Effector memory CD8-positive, alpha-beta T cell (primary cell): Measurements from ENCODE around the gene HEATR9.
A peak's percentile ranks its signal among the peaks of the same experiment; 100 is the strongest.
"Not testable (repeated sequence)": the region's sequence is repeated elsewhere in the genome, so short reads cannot be mapped to it uniquely, and the experiment has no call there.

ENCODE experiments used
- ATAC-seq: fragments of 150-1000 bp; cut with Tn5 transposase; replicated peaks from 2 replicates; pipeline ENCODE4 v1.10.0; 2021; ENCODE audit warnings: mild to moderate bottlenecking, moderate library complexity
- DNase-seq, 3 experiments: peaks; one replicate each; pipeline ENCODE4 v3.0.0; 2021
- H3K27ac Mint-ChIP-seq, 2 donors: one replicate each; pipeline ENCODE4 v1.8.0; 2022; ENCODE audit warnings: mild to moderate bottlenecking in 2 of 2, mixed read lengths in 2 of 2, moderate library complexity in 2 of 2
- H3K27me3 Mint-ChIP-seq, 2 donors: one replicate each; pipeline ENCODE4 v1.8.0; 2022; ENCODE audit warnings: mixed read lengths in 2 of 2
- H3K36me3 Mint-ChIP-seq: one replicate; pipeline ENCODE4 v1.8.0; 2022; ENCODE audit warnings: mild to moderate bottlenecking, moderate library complexity, mixed read lengths; ENCODE audit not compliant: insufficient read depth
- H3K4me1 Mint-ChIP-seq, 2 donors: one replicate each; pipeline ENCODE4 v1.8.0; 2022; ENCODE audit warnings: low read depth in 2 of 2, mixed read lengths in 2 of 2
- H3K4me3 Mint-ChIP-seq, 2 donors: one replicate each; pipeline ENCODE4 v1.8.0; 2022; ENCODE audit warnings: mild to moderate bottlenecking in 2 of 2, mixed read lengths in 2 of 2, moderate library complexity in 2 of 2
- H3K9me3 Mint-ChIP-seq, 2 donors: one replicate each; pipeline ENCODE4 v1.8.0; 2022; ENCODE audit warnings: mixed read lengths in 2 of 2

Gene HEATR9

DNA sequence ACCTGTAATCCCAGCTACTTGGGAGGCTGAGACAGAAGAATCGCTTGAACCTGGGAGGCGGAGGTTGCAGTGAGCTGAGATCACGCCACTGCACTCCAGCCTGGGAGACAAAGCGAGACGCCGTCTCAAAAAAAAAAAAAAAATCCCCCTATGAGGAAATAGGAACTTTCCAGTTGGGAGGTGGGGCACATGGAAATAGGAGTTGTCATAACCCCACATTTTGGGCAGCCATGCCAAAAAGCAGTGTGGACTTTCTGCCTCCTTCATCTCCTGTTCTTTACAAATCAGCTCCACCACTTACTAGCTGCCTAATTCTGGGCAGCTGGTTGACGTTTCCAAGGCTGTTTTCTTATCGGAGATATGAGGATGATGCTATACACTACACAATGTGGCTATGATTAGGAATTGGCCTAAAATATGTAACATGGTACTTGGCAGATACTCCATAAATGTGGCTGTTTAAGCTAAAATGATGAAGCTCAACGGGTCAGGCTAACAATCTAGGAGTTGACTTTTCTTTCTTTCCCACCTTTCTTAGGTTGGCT, 33.0 kb upstream of the HEATR9 start:
- Mint-ChIP-seq H3K4me3 (peak overlapping the region; percentile 78), H3K27ac (peak overlapping the region; percentile 95 to 97), H3K36me3 (peaks cover 4% of the 10 kb centered on the region), H3K9me3 (no peaks in the 10 kb centered on the region), H3K27me3 (no peaks in the 10 kb centered on the region), H3K4me1 (peaks cover 54 to 60% of the 10 kb centered on the region in 2 donors)
- no peak for DNase-seq
- no peak for ATAC-seq

DNA sequence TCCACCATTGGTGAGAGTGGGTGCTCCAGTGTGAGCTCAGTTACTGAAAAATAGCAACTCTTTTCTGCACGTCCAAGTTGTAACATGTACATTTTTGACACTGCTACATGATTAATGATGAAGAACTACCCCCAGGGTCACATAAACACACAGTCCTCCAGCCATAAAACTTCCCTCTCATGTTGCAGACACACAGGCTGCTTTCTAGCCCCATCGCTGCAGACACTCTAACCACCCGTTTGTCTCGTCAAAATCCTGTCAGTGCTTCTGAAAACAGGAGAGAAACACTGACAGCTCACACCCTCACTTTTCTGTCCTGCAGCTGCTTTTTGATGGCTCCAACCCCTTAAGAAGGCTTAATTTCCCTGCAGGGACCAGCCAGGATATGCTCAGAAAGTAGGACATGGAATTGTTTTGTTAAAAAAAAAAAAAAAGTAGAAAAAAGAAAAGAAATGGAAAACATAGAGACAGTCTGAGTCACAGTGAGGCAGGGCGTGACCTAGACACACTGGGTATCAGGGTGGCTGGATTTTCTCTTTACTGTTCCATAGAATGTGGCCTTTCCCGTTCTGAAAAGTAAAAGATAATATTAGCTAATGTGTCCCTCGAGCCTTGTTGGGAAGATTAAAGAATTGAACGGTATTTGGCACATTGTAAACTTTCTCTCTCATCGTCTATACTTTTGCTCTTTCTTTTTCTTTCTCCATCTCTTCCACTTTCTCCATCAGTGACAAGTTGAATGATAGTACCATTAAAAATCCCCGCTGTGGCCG, 32.2 kb upstream of the HEATR9 start:
- Mint-ChIP-seq H3K4me1 (peaks cover 56 to 67% of the 10 kb centered on the region in 2 donors), H3K27me3 (no peaks in the 10 kb centered on the region), H3K36me3 (peaks cover 12% of the 10 kb centered on the region), H3K27ac (peak overlapping the region; percentile 95 to 97), H3K9me3 (no peaks in the 10 kb centered on the region), H3K4me3 (peak overlapping the region; percentile 78)
- peak; percentile 54 for ATAC-seq
- DNase-seq, result peak in 2 of 3 experiments; percentile 50 to 56

DNA sequence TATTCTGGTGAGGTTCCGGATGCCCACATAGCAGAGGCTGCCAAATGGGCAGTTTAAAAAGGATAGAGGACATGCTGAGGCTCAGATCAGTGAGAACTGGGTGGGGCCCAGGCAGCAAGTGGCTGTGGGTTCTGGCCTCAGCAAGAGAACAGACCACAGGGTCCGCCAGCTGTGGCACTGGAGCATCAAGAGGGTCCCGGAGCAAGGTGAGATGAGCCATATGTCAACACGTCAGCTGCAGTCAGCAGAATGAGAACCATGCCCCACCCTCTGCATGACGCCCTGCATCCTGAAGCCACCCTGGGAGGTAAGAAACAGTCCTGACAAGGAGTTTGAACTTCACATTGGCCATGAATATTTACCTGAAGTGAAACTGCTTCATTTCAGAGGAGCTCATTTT, 31.6 kb upstream of the HEATR9 start:
- peak in 2 of 3 experiments; percentile 22 to 29 for DNase-seq
- ATAC-seq, result peak; percentile 12
- H3K27ac Mint-ChIP-seq, result peak overlapping the region; percentile 95 to 97
- H3K4me3 Mint-ChIP-seq, result peak overlapping the region; percentile 78
- peaks cover 13% of the 10 kb centered on the region for H3K36me3 Mint-ChIP-seq
- H3K4me1 Mint-ChIP-seq, result peaks cover 63 to 69% of the 10 kb centered on the region in 2 donors
- H3K27me3 Mint-ChIP-seq, result no peaks in the 10 kb centered on the region
- H3K9me3 Mint-ChIP-seq, result no peaks in the 10 kb centered on the region

DNA sequence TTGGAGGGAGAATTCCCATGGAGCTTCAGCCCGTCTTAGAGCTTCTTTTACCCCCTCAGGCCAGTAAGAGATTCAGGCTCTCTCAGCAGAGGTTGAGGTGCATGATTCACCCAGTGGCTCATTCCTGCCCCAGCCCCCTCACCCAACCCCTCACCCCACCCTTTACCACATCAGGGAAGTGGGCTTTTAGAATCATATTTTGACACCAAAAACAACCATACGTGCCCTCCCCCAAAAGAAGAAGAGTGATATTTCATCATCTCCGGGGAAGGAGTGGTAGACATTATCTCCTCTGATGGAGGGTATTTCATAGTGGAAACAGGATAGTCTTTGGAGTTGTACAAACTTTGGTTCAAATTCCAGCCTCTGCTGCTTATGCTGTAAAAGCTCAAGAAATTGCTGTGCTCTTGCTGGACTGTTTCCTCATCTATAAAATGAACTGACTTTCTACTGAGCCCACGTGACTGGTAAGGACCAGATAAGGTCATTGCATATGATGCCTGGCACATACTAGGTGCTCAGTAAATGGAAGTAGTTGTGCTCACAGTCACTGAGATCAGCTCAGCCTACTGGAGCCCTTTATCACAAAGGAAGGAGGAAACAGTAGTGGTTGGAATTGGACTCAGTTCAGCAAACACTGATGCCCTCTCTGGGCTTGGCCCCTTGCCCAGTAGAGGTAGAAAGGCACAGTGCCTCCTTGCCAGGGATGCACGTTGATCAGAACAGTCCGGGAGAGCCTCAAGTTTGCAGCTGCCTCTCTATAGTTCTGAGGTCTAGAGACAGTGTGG, 29.8 kb upstream of the HEATR9 start:
- Mint-ChIP-seq H3K27me3 (no peaks in the 10 kb centered on the region), H3K27ac (peak overlapping the region; percentile 95 to 97), H3K9me3 (no peaks in the 10 kb centered on the region), H3K4me1 (peaks cover 75 to 79% of the 10 kb centered on the region in 2 donors), H3K36me3 (peaks cover 18% of the 10 kb centered on the region), H3K4me3 (peak overlapping the region; percentile 78)
- ATAC-seq (peak; percentile 20), DNase-seq (no peak)

DNA sequence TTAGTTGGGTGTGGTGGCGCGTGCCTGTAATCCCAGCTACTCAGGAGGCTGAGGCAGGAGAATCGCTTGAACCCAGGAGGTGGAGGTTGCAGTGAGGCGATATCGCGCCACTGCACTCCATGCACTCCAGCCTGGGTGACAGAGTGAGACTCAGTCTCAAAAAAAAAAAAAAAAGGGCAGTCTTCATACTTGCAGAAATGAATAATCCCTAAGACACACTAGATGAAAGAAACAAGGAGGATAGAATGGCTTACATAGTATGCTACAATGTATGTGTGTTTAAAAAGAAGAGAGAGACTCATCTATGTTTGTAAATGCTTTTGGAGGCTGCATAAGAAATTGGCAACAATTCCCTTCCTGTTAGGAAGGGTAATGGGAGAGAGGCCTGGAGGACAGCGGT, 29.1 kb upstream of the HEATR9 start:
- DNase-seq, H3K27me3 Mint-ChIP-seq, ATAC-seq, H3K9me3 Mint-ChIP-seq: not testable (repeated sequence)
- Mint-ChIP-seq H3K4me1 (peaks cover 79 to 82% of the 10 kb centered on the region in 2 donors), H3K36me3 (peaks cover 18% of the 10 kb centered on the region), H3K4me3 (peak overlapping the region; percentile 78), H3K27ac (peak overlapping the region; percentile 95 to 97)

DNA sequence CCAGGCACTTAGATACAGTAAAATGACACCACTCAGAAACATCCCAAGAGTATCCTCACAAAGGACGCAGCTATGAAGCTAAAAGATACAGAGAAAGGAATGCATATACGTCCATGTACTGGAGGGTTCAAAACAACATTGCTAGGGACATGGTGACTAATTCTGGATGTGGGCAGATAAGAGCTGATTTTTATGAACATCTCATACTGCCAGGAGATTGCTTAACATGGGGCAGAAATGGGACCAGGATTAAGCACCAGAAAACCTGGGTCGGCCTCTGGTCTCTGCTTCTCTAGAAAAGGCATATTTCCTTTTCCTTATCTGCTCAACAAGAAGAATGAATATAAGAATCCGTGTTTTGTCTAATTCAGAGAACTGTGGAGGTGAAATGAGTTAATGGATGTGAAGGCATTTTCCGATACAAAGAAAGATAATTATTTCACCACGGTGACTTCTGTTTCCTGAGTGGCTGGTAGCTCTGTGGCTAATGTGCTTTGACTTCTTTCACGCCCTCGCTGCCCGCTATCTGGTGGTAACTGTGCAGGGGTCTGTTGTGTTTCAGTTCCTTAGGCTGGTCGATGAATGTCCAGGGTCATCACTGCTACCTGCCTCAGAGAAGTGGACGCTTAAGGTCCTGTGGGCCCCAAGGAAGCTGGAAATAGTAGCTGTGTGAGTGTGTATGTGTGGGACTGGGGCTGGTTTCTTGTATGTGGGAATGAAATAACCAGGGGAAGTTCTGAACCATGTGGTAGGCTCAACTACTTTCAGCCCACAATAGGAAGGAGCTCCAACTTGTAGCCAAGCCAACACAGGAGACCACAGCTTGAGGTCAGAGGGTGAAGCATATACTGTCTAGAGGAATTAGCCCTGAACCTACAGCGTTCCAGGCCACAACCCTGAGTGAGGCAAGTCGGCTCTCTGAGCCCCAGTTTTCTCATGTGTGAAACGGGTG, 27.2 kb upstream of the HEATR9 start:
- Mint-ChIP-seq H3K4me3 (peak overlapping the region; percentile 76 to 81), H3K9me3 (peaks cover 0 to 3% of the 10 kb centered on the region in 2 donors), H3K4me1 (peaks cover 86 to 89% of the 10 kb centered on the region in 2 donors), H3K27me3 (no peaks in the 10 kb centered on the region), H3K27ac (peak overlapping the region; percentile 89 to 91), H3K36me3 (peaks cover 30% of the 10 kb centered on the region)
- ATAC-seq (peak; percentile 76), DNase-seq (peak; percentile 54 to 69 (median 65))

DNA sequence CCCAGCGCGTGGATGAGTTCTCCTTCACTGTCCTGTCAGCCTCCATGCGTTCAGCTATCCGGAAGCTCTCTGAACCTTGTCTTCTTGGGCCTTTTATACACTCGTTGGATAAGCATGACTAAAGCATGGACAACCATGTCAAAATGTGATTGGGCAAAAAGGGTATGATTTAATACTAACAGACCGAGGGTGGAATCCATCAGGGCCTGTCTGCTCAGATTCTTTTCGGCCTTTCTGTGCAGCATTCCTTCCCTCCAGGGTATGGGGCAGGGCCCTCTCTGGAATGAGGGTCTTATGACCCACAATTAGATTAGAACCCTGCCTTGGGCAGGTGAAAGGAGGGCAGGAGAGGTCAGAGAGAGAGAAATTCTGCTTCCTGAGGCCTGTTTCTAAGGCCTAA, 25.5 kb upstream of the HEATR9 start:
- no peaks in the 10 kb centered on the region for H3K27me3 Mint-ChIP-seq
- peaks cover 85 to 89% of the 10 kb centered on the region in 2 donors for H3K4me1 Mint-ChIP-seq
- DNase-seq, result no peak
- H3K4me3 Mint-ChIP-seq, result peak overlapping the region; percentile 15 to 40
- peak overlapping the region in 1 of 2 donors; percentile 83 for H3K27ac Mint-ChIP-seq
- H3K9me3 Mint-ChIP-seq, result peaks cover 0 to 3% of the 10 kb centered on the region in 2 donors
- ATAC-seq, result no peak
- peaks cover 38% of the 10 kb centered on the region for H3K36me3 Mint-ChIP-seq

DNA sequence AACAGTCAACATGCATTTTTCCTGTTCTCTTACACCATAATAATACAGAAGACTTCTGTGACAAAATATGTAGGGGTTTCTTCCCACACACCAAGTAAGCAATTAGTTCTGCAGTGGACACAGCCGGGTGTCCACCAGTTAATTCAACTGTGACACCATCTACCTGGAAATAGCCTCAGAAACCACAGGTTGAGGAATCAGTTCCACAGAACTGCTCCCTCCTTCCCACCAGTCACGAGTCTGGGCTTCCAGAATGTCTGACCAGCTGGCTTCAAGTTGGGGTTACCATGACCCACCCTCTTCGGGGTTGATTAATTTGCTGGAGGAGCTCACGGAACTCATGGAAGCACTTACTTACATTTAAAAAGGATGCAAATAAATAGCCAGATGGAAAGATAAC, 25.1 kb upstream of the HEATR9 start:
- no peak for DNase-seq
- H3K4me3 Mint-ChIP-seq, result peak overlapping the region in 1 of 2 donors; percentile 15
- no peak for ATAC-seq
- peaks cover 0 to 3% of the 10 kb centered on the region in 2 donors for H3K9me3 Mint-ChIP-seq
- H3K27me3 Mint-ChIP-seq, result no peaks in the 10 kb centered on the region
- peak overlapping the region; percentile 28 to 83 for H3K27ac Mint-ChIP-seq
- peaks cover 40% of the 10 kb centered on the region for H3K36me3 Mint-ChIP-seq
- peaks cover 85 to 89% of the 10 kb centered on the region in 2 donors for H3K4me1 Mint-ChIP-seq

DNA sequence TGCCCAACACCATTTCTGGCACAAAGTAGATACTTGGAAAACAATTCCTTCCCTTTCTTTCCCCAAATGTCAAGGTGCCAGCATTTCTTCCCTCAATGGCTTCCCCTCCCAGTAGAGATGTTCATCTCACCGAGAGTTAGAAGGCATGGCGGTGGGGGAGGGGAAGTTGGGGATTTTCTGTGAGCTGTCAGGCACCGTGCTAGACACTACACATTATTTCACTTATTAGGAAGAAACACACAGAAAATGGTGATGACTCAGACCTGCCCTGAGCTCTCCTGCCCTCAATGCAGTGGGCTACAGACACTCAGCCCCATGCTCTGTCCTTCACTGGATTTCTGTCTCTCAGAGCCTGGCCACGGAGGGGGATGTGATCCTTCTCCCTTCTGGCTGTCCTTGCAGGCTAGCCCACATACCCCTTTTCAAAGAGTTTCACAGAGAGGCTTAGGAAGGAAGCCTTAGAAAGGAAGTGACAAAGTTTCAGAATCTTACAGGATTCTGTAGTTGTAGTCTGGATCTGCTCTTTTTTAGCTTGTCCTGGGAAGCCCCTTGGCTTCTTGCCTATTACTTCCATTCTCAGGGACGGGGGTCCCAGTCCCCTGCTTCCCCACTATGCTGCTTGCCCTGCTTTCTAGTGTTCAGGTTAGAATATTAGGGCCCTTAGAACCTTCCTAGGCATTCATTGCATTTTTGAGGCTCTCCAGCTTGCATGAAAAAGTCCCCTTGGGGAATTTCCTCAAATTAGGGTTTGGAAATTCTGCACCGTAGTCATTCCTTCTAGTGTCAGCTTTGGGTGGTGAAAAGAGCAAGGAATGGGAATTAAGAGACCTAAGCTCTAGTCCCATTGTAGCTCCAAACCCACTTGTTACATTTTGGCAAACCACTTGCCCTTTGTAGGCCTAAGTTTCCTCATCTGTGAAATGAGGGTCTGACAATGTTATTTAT, 23.7 kb upstream of the HEATR9 start:
- Mint-ChIP-seq H3K36me3 (peaks cover 40% of the 10 kb centered on the region), H3K4me3 (peak overlapping the region; percentile 47 to 71), H3K9me3 (peaks cover 0 to 3% of the 10 kb centered on the region in 2 donors), H3K27me3 (no peaks in the 10 kb centered on the region), H3K27ac (peak overlapping the region; percentile 83 to 91), H3K4me1 (peaks cover 78 to 84% of the 10 kb centered on the region in 2 donors)
- ATAC-seq (no peak), DNase-seq (peak in 1 of 3 experiments; percentile 55)

DNA sequence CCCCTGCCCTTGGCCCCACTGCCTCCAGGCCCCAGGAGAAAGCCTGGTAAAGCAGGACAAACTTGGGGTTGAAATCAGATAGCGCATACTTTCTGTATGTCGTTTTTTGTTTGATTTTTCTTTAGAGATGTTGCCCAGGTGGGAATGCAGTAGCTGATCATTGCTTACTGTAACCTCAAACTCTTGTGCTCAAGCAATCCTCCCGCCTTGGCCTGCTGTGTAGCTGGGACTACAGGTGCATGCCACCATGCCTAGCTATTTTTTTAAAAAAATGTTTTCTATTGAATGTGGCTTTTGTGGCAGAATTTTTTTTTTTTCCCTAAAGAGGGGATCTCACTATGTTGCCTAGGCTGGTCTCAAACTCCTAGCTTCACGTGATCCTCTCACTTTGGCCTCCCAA, 22.6 kb upstream of the HEATR9 start:
- Mint-ChIP-seq H3K4me1 (peaks cover 73 to 78% of the 10 kb centered on the region in 2 donors), H3K9me3 (peaks cover 0 to 3% of the 10 kb centered on the region in 2 donors), H3K27ac (peak overlapping the region; percentile 83 to 99), H3K27me3 (no peaks in the 10 kb centered on the region), H3K4me3 (peak overlapping the region; percentile 47 to 76), H3K36me3 (peaks cover 36% of the 10 kb centered on the region)
- DNase-seq (no peak), ATAC-seq (no peak)

DNA sequence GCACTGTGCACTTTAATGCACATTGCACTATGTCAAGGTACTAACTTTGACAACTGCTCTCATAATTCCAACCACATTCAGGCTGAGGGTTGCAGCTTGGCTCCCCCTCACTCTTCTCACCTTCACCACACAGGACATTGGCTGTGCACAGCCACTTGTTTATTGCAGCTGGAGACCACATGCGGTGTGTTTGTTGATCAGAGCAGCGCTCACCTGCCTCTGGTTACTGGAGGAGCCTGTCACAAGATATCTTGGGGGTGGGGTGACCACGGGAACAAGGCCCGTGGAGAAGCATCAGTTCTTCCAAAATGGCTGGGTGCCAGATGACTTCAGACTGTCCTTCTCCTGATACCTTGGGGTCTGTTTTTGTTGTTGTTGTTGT, 22.1 kb upstream of the HEATR9 start:
- H3K27ac Mint-ChIP-seq, result peak overlapping the region; percentile 83 to 99
- H3K4me1 Mint-ChIP-seq, result peaks cover 68 to 73% of the 10 kb centered on the region in 2 donors
- no peaks in the 10 kb centered on the region for H3K27me3 Mint-ChIP-seq
- H3K4me3 Mint-ChIP-seq, result peak overlapping the region; percentile 47 to 76
- peaks cover 0 to 3% of the 10 kb centered on the region in 2 donors for H3K9me3 Mint-ChIP-seq
- ATAC-seq (peak; percentile 84), DNase-seq (peak; percentile 75 to 81 (median 76))
- H3K36me3 Mint-ChIP-seq, result peaks cover 31% of the 10 kb centered on the region
